Measurements from ENCODE around the gene AIF1L. TPM values are rescaled to one million over a fixed set of nuclear protein-coding genes. Genes with fewer than 3 reads are reported as not detected.

Gene AIF1L
- total RNA-seq, 2 experiments from 2014 or later, result 1.0 to 1.4 TPM

GRCh38 chr9:131116281-131117120 is 20.2 kb downstream of the AIF1L start:
- no peak overlapping the region for H3K27ac Mint-ChIP-seq
- H3K9me3 Mint-ChIP-seq (ENCODE audit: low read depth), result no peaks in the 10 kb centered on the region
- peaks cover 4% of the 10 kb centered on the region for H3K27me3 Mint-ChIP-seq
- H3K4me1 Mint-ChIP-seq, result no peaks in the 10 kb centered on the region
- intact Hi-C loops (cut with DNase I, micrococcal nuclease), result no loop called here
- no peak overlapping the region for H3K4me3 Mint-ChIP-seq
- no peaks in the 10 kb centered on the region for H3K36me3 Mint-ChIP-seq (ENCODE audit: low read depth)
- ChIA-PET CTCF (no interaction called here), POLR2A (no interaction called here)
- ATAC-seq (no peak), DNase-seq (no peak)

GRCh38 chr9:131117121-131117761 is 20.9 kb downstream of the AIF1L start:
- POLR2A ChIA-PET, result no interaction called here
- DNase-seq, result no peak
- intact Hi-C loops (cut with DNase I, micrococcal nuclease), result no loop called here
- Mint-ChIP-seq H3K4me1 (no peaks in the 10 kb centered on the region), H3K27me3 (peaks cover 4% of the 10 kb centered on the region), H3K9me3 (ENCODE audit: low read depth) (no peaks in the 10 kb centered on the region), H3K36me3 (ENCODE audit: low read depth) (no peaks in the 10 kb centered on the region), H3K4me3 (no peak overlapping the region), H3K27ac (no peak overlapping the region)
- ATAC-seq, result no peak
- CTCF ChIA-PET, result no interaction called here

DNA sequence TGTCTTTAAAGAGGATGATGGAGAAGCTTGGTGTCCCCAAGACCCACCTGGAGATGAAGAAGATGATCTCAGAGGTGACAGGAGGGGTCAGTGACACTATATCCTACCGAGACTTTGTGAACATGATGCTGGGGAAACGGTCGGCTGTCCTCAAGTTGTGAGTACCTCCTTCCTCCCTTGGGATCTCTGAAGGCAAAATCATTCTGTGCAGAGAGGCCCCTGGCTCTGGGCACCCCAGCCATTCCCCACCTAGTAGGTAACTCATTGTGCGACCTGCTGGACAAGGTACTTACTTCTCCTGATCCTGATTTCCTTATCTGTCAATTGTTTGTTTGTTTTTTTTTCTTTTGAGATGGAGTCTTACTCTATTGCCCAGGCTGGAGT is 21.4 kb downstream of the AIF1L start:
- Mint-ChIP-seq H3K27me3 (peaks cover 4% of the 10 kb centered on the region), H3K9me3 (ENCODE audit: low read depth) (no peaks in the 10 kb centered on the region), H3K27ac (no peak overlapping the region), H3K4me1 (no peaks in the 10 kb centered on the region), H3K4me3 (no peak overlapping the region), H3K36me3 (ENCODE audit: low read depth) (no peaks in the 10 kb centered on the region)
- intact Hi-C loops (cut with DNase I, micrococcal nuclease), result no loop called here
- ATAC-seq (no peak), DNase-seq (no peak)
- CTCF ChIA-PET, result no interaction called here
- POLR2A ChIA-PET, result no interaction called here

GRCh38 chr9:131119600-131119999 is 23.3 kb downstream of the AIF1L start:
- no peaks in the 10 kb centered on the region for H3K36me3 Mint-ChIP-seq (ENCODE audit: low read depth)
- H3K4me1 Mint-ChIP-seq, result no peaks in the 10 kb centered on the region

DNA sequence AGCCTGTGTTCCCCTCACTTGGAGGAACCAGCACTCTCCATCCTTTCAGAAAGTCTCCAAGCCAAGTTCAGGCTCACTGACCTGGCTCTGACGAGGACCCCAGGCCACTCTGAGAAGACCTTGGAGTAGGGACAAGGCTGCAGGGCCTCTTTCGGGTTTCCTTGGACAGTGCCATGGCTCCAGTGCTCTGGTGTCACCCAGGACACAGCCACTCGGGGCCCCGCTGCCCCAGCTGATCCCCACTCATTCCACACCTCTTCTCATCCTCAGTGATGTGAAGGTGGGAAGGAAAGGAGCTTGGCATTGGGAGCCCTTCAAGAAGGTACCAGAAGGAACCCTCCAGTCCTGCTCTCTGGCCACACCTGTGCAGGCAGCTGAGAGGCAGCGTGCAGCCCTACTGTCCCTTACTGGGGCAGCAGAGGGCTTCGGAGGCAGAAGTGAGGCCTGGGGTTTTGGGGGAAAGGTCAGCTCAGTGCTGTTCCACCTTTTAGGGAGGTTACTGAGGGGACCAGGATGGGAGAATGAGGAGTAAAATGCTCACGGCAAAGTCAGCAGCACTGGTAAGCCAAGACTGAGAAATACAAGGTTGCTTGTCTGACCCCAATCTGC is 24.4 kb downstream of the AIF1L start:
- POLR2A ChIA-PET, result no interaction called here
- Mint-ChIP-seq H3K9me3 (ENCODE audit: low read depth) (no peaks in the 10 kb centered on the region), H3K4me3 (no peak overlapping the region), H3K27ac (no peak overlapping the region), H3K36me3 (ENCODE audit: low read depth) (peaks cover 2% of the 10 kb centered on the region), H3K4me1 (peaks cover 2% of the 10 kb centered on the region), H3K27me3 (peaks cover 4% of the 10 kb centered on the region)
- no peak for DNase-seq
- ATAC-seq, result no peak
- intact Hi-C loops (cut with DNase I, micrococcal nuclease), result loop anchor here (10.0 kb wide), 2 partner anchors 614 to 954 kb away; partner anchors contain the start of gene MED27 (in 2 of the 2)
- CTCF ChIA-PET, result interaction anchor here (1.2 kb wide), 1 partner anchor 8 kb away, joined by 3 read pairs; no protein-coding TSS in a partner anchor

More at GRCh38 chr9:131119600-131119999, 23.3 kb downstream of the AIF1L start:
- ATAC-seq, result no peak
- DNase-seq, result no peak
- no peaks in the 10 kb centered on the region for H3K9me3 Mint-ChIP-seq (ENCODE audit: low read depth)
- ChIA-PET CTCF (no interaction called here), POLR2A (no interaction called here)
- intact Hi-C loops (cut with DNase I, micrococcal nuclease), result no loop called here
- H3K27me3 Mint-ChIP-seq, result peaks cover 4% of the 10 kb centered on the region
- no peak overlapping the region for H3K27ac Mint-ChIP-seq
- no peak overlapping the region for H3K4me3 Mint-ChIP-seq

DNA sequence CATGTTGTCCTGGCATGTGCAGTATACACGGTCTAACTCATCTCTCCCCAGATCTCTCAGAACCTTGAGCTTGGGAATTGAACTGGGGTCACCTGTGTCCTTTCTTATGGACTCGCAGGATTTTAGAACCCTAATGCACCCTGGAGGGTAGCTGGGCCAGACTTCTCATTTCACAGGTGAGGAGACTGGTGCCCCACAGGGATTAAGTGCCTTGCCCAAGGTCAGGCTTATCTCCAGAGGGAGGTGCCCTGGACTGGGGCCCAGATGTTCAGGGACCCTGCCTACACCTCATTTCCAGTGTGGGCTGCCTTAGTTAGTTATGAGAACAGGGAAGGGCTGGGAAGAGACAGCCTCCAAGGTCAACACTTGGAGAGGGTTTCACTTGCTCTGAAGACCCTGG is 25.0 kb downstream of the AIF1L start:
- Mint-ChIP-seq H3K27ac (no peak overlapping the region), H3K27me3 (peaks cover 4% of the 10 kb centered on the region), H3K9me3 (ENCODE audit: low read depth) (no peaks in the 10 kb centered on the region), H3K4me1 (peaks cover 6% of the 10 kb centered on the region), H3K36me3 (ENCODE audit: low read depth) (peaks cover 2% of the 10 kb centered on the region), H3K4me3 (no peak overlapping the region)
- ATAC-seq, result no peak
- intact Hi-C loops (cut with DNase I, micrococcal nuclease), result loop anchor here (10.0 kb wide), 2 partner anchors 613 to 953 kb away; partner anchors contain the start of gene MED27 (in 2 of the 2)
- POLR2A ChIA-PET, result no interaction called here
- CTCF ChIA-PET, result interaction anchor here (1.1 to 1.2 kb wide), 2 partner anchors 9 to 68 kb away, joined by 3 read pairs; no protein-coding TSS in a partner anchor
- no peak for DNase-seq

- H3K36me3 Mint-ChIP-seq (ENCODE audit: low read depth), result peaks cover 5% of the 10 kb centered on the region
- no peak overlapping the region for H3K27ac Mint-ChIP-seq
- POLR2A ChIA-PET, result no interaction called here
- H3K9me3 Mint-ChIP-seq (ENCODE audit: low read depth), result no peaks in the 10 kb centered on the region
- DNase-seq (no peak), ATAC-seq (no peak)
- intact Hi-C loops (cut with DNase I, micrococcal nuclease), result loop anchor here (10.0 kb wide), 2 partner anchors 613 to 953 kb away; partner anchors contain the start of gene MED27 (in 2 of the 2)
- H3K4me3 Mint-ChIP-seq, result no peak overlapping the region
- CTCF ChIA-PET, result interaction anchor here (0.6 to 1.1 kb wide), 2 partner anchors 69 to 295 kb away, joined by 3 read pairs; no protein-coding TSS in a partner anchor
- H3K4me1 Mint-ChIP-seq, result peaks cover 15% of the 10 kb centered on the region
- H3K27me3 Mint-ChIP-seq, result peaks cover 4% of the 10 kb centered on the region
These were observed 25.8 kb downstream of the AIF1L start for GRCh38 chr9:131122158-131122557.

DNA sequence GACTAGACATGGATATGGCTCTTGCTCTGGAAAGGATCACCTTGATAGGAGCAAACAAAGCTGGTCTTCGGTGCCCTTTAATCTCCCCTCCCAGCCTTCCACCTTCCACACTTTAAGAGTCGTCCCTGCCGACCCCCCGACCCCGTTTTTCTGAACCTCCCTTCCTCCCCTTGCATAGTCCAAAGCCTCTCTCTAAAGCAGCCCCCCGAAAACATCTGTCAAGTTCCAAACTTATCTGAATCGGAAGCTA is 28.6 kb downstream of the AIF1L start:
- ChIA-PET CTCF (interaction anchor here (0.7 to 1.5 kb wide), 4 partner anchors 27 to 1018 kb away, joined by 3 to 5 read pairs (median 4); no protein-coding TSS in a partner anchor), POLR2A (interaction anchor here (0.9 to 1.1 kb wide), 3 partner anchors 10 to 147 kb away, joined by 3 to 4 read pairs (median 3); no protein-coding TSS in a partner anchor)
- H3K4me1 Mint-ChIP-seq, result peaks cover 30% of the 10 kb centered on the region
- peak; percentile 15 for DNase-seq
- intact Hi-C loops (cut with DNase I, micrococcal nuclease), result loop anchor here (1.0 to 10.0 kb wide), 16 partner anchors 29 to 1817 kb away; partner anchors contain the start of genes MED27 (in 2 of the 2), AIF1L (in 1 of the 2), EXOSC2 (in 1 of the 2) and FUBP3 (in 1 of the 2)
- peak overlapping the region; percentile 92 for H3K27ac Mint-ChIP-seq
- peak overlapping the region; percentile 94 for H3K4me3 Mint-ChIP-seq
- no peak for ATAC-seq
- H3K36me3 Mint-ChIP-seq (ENCODE audit: low read depth), result peaks cover 31% of the 10 kb centered on the region
- H3K27me3 Mint-ChIP-seq, result no peaks in the 10 kb centered on the region
- H3K9me3 Mint-ChIP-seq (ENCODE audit: low read depth), result no peaks in the 10 kb centered on the region

DNA sequence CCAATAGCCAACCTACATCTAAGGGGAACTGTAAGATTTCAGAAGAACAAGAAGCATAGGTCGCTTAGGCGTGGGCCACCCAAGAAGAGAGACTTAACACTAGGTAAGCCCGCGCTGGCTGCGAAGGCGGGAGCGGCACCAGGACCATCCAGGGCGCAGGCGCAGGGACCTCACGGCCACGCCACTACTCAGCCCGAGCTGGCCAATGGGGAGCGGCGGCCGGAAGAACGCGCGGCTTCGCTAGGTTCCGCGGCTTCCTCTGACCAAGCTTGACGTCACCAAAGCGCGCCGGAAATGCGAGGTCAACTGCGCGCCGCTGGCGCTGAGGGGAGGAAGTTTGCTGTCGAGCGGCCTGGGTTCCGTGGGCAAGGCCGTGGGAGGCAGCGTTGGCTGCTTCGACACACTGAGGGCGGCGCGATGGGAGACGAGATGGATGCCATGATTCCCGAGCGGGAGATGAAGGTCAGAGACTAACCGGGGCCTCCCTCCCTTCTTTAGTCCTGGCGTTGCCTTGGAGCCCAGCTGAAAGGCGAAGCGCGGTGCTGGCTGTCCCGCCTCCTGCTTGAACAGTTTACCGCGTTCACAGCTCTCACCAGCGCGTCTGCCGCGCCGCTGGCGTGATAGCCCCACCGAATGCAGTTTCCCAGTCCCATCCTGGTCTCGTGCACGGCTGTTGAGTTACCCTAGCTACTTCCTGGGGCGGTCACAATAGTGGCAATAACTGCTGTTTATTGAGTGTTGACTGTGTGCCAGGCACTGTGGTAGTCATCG is 29.1 kb downstream of the AIF1L start, which contains the start of gene NUP214:
Gene NUP214 (plus strand): TSS at position 299 of the 771 bp plus-strand sequence. CDS start 119 bp downstream, at position 418.
- H3K36me3 Mint-ChIP-seq (ENCODE audit: low read depth), result peaks cover 34% of the 10 kb centered on the region
- no peaks in the 10 kb centered on the region for H3K27me3 Mint-ChIP-seq
- H3K4me3 Mint-ChIP-seq, result peak within 1 kb of the TSS; percentile 94
- DNase-seq, result peak; percentile 100
- intact Hi-C loops (cut with DNase I, micrococcal nuclease), result loop anchor here (1.0 to 10.0 kb wide), 16 partner anchors 29 to 1817 kb away; partner anchors contain the start of genes MED27 (in 2 of the 2), AIF1L (in 1 of the 2), EXOSC2 (in 1 of the 2) and FUBP3 (in 1 of the 2)
- peak within 1 kb of the TSS; percentile 92 for H3K27ac Mint-ChIP-seq
- H3K4me1 Mint-ChIP-seq, result peaks cover 31% of the 10 kb centered on the region
- H3K9me3 Mint-ChIP-seq (ENCODE audit: low read depth), result no peaks in the 10 kb centered on the region
- ATAC-seq, result peak; percentile 100
- POLR2A ChIA-PET, result interaction anchor here (0.9 to 1.1 kb wide), 4 partner anchors 10 to 146 kb away, joined by 3 to 4 read pairs (median 4); no protein-coding TSS in a partner anchor
- CTCF ChIA-PET, result interaction anchor here (0.6 to 1.3 kb wide), 5 partner anchors 27 to 1018 kb away, joined by 3 to 5 read pairs (median 4); no protein-coding TSS in a partner anchor

DNA sequence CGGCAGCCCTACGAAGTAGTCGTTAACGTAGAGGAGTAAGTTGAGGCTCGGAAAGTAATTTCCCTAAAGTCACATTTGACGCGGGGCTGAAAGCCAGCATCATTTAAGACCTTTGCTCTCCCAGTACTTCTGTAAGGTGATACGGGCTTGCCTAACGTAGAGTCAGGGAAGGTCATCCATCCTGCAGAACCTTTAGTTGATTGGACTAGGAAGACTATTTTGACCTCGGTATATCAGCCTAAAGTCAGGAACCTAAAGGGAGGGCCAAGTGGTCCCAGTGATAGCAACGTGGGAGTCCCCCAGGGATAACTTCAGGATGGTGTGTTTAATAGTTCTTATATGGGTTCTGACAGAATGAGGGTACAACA is 29.7 kb downstream of the AIF1L start:
- Mint-ChIP-seq H3K27ac (peak overlapping the region; percentile 92), H3K9me3 (ENCODE audit: low read depth) (no peaks in the 10 kb centered on the region), H3K36me3 (ENCODE audit: low read depth) (peaks cover 35% of the 10 kb centered on the region), H3K27me3 (no peaks in the 10 kb centered on the region), H3K4me3 (peak overlapping the region; percentile 94), H3K4me1 (peaks cover 33% of the 10 kb centered on the region)
- intact Hi-C loops (cut with DNase I, micrococcal nuclease), result loop anchor here (5.0 to 10.0 kb wide), 5 partner anchors 609 to 1816 kb away; partner anchors contain the start of genes MED27 (in 2 of the 2), GTF3C4 (in 1 of the 2) and TSC1 (in 1 of the 2)
- ChIA-PET CTCF (interaction anchor here (1.3 kb wide), 1 partner anchor 28 kb away, joined by 4 read pairs; no protein-coding TSS in a partner anchor), POLR2A (interaction anchor here (1.0 to 1.1 kb wide), 2 partner anchors 14 to 23 kb away, joined by 3 to 4 read pairs; no protein-coding TSS in a partner anchor)
- DNase-seq (no peak), ATAC-seq (no peak)
